ENCODE measurements around the gene EEFSEC. TPM values are rescaled to one million over a fixed set of nuclear protein-coding genes. Genes with fewer than 3 reads are reported as not detected.

EEFSEC gene
- total and polyA plus RNA-seq, 10 donors: 8.5 to 19.2 (median 14.2) TPM

DNA sequence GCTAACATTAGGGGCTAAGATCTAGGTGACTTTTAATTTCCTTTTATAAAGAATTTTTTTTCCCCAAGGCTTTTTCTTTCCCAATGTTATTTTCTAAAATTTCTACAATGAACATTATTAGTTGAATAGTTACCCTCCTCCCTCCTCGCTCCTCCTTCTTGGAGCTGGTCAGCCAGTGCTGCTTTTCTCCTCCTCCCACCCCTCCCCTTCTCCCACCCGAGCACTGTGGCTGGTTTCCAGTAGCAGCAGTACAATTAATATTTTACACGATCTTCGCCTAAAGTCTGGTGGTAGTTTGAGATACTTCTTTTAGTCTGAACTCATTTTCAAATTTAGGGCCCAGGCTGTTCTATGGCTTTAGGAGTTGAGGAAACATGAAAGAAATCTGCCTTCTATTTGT is 41.6 kb downstream of the EEFSEC start:
- no peak overlapping the region for H3K4me3 ChIP-seq
- H3K9me3 ChIP-seq: no peaks in the 10 kb centered on the region
- DNase-seq: no peak
- TF ChIP-seq POLR2AphosphoS5 (IDR thresholded peaks at IDR 0.05): no peak
- TF ChIP-seq, protein P1, sequence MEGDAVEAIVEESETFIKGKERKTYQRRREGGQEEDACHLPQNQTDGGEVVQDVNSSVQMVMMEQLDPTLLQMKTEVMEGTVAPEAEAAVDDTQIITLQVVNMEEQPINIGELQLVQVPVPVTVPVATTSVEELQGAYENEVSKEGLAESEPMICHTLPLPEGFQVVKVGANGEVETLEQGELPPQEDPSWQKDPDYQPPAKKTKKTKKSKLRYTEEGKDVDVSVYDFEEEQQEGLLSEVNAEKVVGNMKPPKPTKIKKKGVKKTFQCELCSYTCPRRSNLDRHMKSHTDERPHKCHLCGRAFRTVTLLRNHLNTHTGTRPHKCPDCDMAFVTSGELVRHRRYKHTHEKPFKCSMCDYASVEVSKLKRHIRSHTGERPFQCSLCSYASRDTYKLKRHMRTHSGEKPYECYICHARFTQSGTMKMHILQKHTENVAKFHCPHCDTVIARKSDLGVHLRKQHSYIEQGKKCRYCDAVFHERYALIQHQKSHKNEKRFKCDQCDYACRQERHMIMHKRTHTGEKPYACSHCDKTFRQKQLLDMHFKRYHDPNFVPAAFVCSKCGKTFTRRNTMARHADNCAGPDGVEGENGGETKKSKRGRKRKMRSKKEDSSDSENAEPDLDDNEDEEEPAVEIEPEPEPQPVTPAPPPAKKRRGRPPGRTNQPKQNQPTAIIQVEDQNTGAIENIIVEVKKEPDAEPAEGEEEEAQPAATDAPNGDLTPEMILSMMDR (IDR thresholded peaks at IDR 0.05 in 8 of 11, conservative IDR thresholded peaks at IDR 0.05 in 3 of 11): no peak
- TF ChIP-seq POLR2A (IDR thresholded peaks at IDR 0.05): no peak
- intact Hi-C loops (cut with DNase I; ENCODE audit: low total_unique reads): no loop called here
- peaks cover 0 to 9% (median 0%) of the 10 kb centered on the region in 6 donors for H3K36me3 ChIP-seq
- WGBS, 5 donors: 65 to 91% (median 82%) methylated on average over 4 of the region's 4 CpGs
- H3K4me1 ChIP-seq: peaks cover 0 to 25% (median 6%) of the 10 kb centered on the region in 6 donors
- no peaks in the 10 kb centered on the region for H3K27me3 ChIP-seq (replicated peaks in 1 of 7)
- peak overlapping the region in 2 of 8 donors; percentile 14 to 36 for H3K27ac ChIP-seq

DNA sequence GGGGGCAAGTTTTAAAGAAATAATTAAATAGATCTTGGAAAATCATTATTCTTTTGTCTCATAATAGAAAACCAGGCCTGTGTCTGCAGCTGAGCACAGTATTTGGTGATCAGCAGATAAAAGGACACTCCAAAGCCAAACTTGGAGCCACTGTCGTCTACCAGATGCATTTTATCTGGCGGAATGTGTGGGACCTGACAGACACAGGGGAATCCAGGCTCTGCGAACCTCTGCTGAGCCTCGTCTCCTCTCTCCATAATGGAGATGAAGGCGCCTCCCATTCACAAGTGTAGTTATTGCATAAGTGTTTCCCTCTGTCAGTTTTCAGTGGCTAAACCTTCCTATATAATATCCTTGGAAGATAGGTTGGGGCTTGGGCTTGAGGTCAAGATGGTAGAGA is 42.1 kb downstream of the EEFSEC start:
- WGBS, 5 donors: 76 to 91% (median 81%) methylated on average over 5 of the region's 5 CpGs
- intact Hi-C loops (cut with DNase I; ENCODE audit: low total_unique reads): no loop called here
- TF ChIP-seq, protein P1 (IDR thresholded peaks at IDR 0.05 in 8 of 11, conservative IDR thresholded peaks at IDR 0.05 in 3 of 11): no peak
- TF ChIP-seq POLR2AphosphoS5 (IDR thresholded peaks at IDR 0.05) (no peak), POLR2A (IDR thresholded peaks at IDR 0.05) (no peak)
- Histone ChIP-seq H3K4me3 (no peak overlapping the region), H3K27ac (peak overlapping the region in 5 of 8 donors; percentile 14 to 40 (median 33)), H3K27me3 (replicated peaks in 1 of 7) (no peaks in the 10 kb centered on the region), H3K36me3 (peaks cover 0 to 9% (median 0%) of the 10 kb centered on the region in 6 donors), H3K4me1 (peaks cover 0 to 25% (median 6%) of the 10 kb centered on the region in 6 donors), H3K9me3 (no peaks in the 10 kb centered on the region)
- no peak for DNase-seq

DNA sequence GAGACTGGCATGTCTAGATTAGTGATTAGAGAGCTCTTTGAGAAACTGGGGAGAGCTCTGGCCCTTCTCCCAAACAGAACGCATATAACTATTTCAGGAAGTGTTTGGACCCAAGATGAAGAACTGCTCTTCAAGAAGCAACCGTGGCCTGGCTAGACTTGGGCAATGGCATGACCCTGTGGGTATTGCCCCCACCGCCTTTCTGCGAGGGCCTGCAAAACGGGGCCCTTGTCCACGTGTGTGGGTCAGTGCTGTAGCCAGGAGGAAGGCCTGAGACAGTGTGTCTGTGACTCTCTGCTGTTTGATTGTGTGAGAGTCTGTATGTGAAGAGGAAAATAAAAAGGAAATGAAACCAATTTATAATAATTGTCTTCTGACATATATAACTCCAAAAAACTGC is 42.5 kb downstream of the EEFSEC start:
- TF ChIP-seq POLR2AphosphoS5 (IDR thresholded peaks at IDR 0.05) (no peak), POLR2A (IDR thresholded peaks at IDR 0.05) (no peak)
- TF ChIP-seq, protein P1 (IDR thresholded peaks at IDR 0.05 in 8 of 11, conservative IDR thresholded peaks at IDR 0.05 in 3 of 11): no peak
- Histone ChIP-seq H3K4me1 (peaks cover 0 to 25% (median 6%) of the 10 kb centered on the region in 6 donors), H3K27me3 (replicated peaks in 1 of 7) (no peaks in the 10 kb centered on the region), H3K27ac (peak overlapping the region in 4 of 8 donors; percentile 24 to 40 (median 34)), H3K36me3 (peaks cover 0 to 9% (median 0%) of the 10 kb centered on the region in 6 donors), H3K4me3 (no peak overlapping the region), H3K9me3 (no peaks in the 10 kb centered on the region)
- no peak for DNase-seq
- intact Hi-C loops (cut with DNase I; ENCODE audit: low total_unique reads): no loop called here
- 40 to 78% (median 61%) methylated on average over 6 of the region's 6 CpGs for WGBS, 5 donors

DNA sequence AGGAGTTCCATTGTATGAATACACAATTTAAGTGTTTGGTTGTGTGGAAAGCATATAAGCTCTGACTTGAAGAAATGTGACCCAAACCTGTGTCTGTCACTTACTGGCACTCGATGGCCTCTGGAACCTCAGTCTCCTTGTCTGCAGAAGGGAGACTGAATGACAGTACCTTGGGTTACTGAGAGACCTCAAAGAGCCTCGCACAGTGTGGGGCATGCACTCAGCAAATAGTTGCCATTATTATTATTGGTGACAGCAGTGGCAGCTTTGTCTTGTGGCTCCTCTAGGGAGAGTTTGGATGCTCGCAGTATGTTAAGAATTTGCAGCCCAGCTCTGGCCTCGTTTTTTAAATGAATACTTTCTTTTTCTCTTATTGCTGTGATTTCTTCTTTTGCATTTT is 43.4 kb downstream of the EEFSEC start:
- H3K36me3 ChIP-seq: peaks cover 0 to 9% (median 0%) of the 10 kb centered on the region in 6 donors
- H3K4me3 ChIP-seq: no peak overlapping the region
- peaks cover 0 to 25% (median 6%) of the 10 kb centered on the region in 6 donors for H3K4me1 ChIP-seq
- H3K9me3 ChIP-seq: no peaks in the 10 kb centered on the region
- no peaks in the 10 kb centered on the region for H3K27me3 ChIP-seq (replicated peaks in 1 of 7)
- TF ChIP-seq, protein P1 (IDR thresholded peaks at IDR 0.05 in 8 of 11, conservative IDR thresholded peaks at IDR 0.05 in 3 of 11): no peak
- TF ChIP-seq POLR2A (IDR thresholded peaks at IDR 0.05) (no peak), POLR2AphosphoS5 (IDR thresholded peaks at IDR 0.05) (no peak)
- intact Hi-C loops (cut with DNase I; ENCODE audit: low total_unique reads): no loop called here
- no peak for DNase-seq
- no peak overlapping the region for H3K27ac ChIP-seq
- WGBS, 5 donors: 70 to 88% (median 85%) methylated on average over 4 of the region's 4 CpGs
